Endodermal cell (in vitro differentiated cells): ENCODE results near the gene SGO2. TPM values are rescaled to one million over a fixed set of nuclear protein-coding genes. Genes with fewer than 3 reads are reported as not detected.

ENCODE experiments used
- DNase-seq: peaks from one replicate; pipeline ENCODE4 v3.0.0-alpha.2; 2017
- H3K27ac ChIP-seq: 2 replicates; pipeline ENCODE4 v1.5.1; 2013; ENCODE audit warnings: mild to moderate bottlenecking, low read depth, low read length, moderate library complexity
- H3K27me3 ChIP-seq: 2 replicates; pipeline ENCODE4 v1.6.1; 2013; ENCODE audit warnings: mild to moderate bottlenecking, low read length, moderate library complexity; ENCODE audit not compliant: insufficient read depth, control insufficient read depth, poor library complexity, severe bottlenecking
- H3K36me3 ChIP-seq: 2 replicates; pipeline ENCODE4 v1.7.0; 2013; ENCODE audit warnings: mild to moderate bottlenecking, low read length, moderate library complexity; ENCODE audit not compliant: control insufficient read depth, insufficient read depth
- H3K4me1 ChIP-seq: one replicate; pipeline ENCODE4 v1.7.0; 2013; ENCODE audit warnings: low read length; ENCODE audit not compliant: control insufficient read depth, insufficient read depth
- H3K4me3 ChIP-seq: 2 replicates; pipeline ENCODE4 v1.5.1; 2013; ENCODE audit warnings: mild to moderate bottlenecking, low read length, moderate library complexity
- H3K9ac ChIP-seq: 2 replicates; pipeline ENCODE4 v1.6.1; 2013; ENCODE audit warnings: mild to moderate bottlenecking, low read length, moderate library complexity; ENCODE audit not compliant: poor library complexity, severe bottlenecking; ENCODE audit errors: extremely low read depth
- H3K9me3 ChIP-seq: 2 replicates; pipeline ENCODE4 v1.6.1; 2013; ENCODE audit warnings: mild to moderate bottlenecking, low read length, moderate library complexity; ENCODE audit not compliant: control insufficient read depth
- H3K27ac Mint-ChIP-seq: 2 replicates; pipeline ENCODE4 v1.8.0; 2020; ENCODE audit warnings: mixed read lengths
- H3K27me3 Mint-ChIP-seq: 2 replicates; pipeline ENCODE4 v1.8.0; 2021; ENCODE audit warnings: mild to moderate bottlenecking, mixed read lengths; ENCODE audit not compliant: insufficient read depth
- H3K36me3 Mint-ChIP-seq: 2 replicates; pipeline ENCODE4 v1.8.0; 2020; ENCODE audit warnings: low read depth, mixed read lengths
- H3K4me1 Mint-ChIP-seq: 2 replicates; pipeline ENCODE4 v1.8.0; 2020; ENCODE audit warnings: mixed read lengths
- H3K4me3 Mint-ChIP-seq: 2 replicates; pipeline ENCODE4 v1.8.0; 2020; ENCODE audit warnings: mild to moderate bottlenecking, moderate library complexity, mixed read lengths
- H3K9me3 Mint-ChIP-seq: 2 replicates; pipeline ENCODE4 v1.8.0; 2020; ENCODE audit warnings: mild to moderate bottlenecking, mixed read lengths
- CTCF ChIP-seq: fragments of 200-600 bp; sonication (generic); conservative IDR thresholded peaks from 2 replicates; pipeline ENCODE4 v1.5.0; 2021; ENCODE audit warnings: antibody characterized with exemption, mild to moderate bottlenecking
- WGBS, 2 experiments: methylation state at CpG; one replicate each; pipeline versions ENCODE4 v1.1.5 to v1.1.7; 2013; ENCODE audit warnings: missing lambda C conversion rate in 2 of 2, mixed read lengths in 1 of 2; ENCODE audit not compliant: insufficient coverage in 1 of 2, insufficient read length in 1 of 2; 5-methylcytosine and 5-hydroxymethylcytosine counted together
- total RNA-seq, 2 donors: library from RNA; stranded (reverse); fragmentation: NEBNext Ultra II Directional in 1 of 2; extraction: Animal tissue kit (Norgen Biotek cat#: 25700) in 1 of 2; gene quantifications; 2 replicates in 1 of 2; 3 replicates in 1 of 2; pipeline ENCODE4 v1.2.1, GENCODE V29; 2021

The SGO2 gene
- total RNA-seq, 2 donors from 2014 or later = 20.0 to 37.8 TPM

GRCh38 chr2:200502196-200502595 lies 23.8 kb upstream of the SGO2 start:
- TF ChIP-seq CTCF = no peak
- Mint-ChIP-seq H3K27me3 (no peaks in the 10 kb centered on the region), H3K27ac (no peak overlapping the region), H3K4me1 (peaks cover 4% of the 10 kb centered on the region), H3K4me3 (no peak overlapping the region), H3K9me3 (peaks cover 3% of the 10 kb centered on the region), H3K36me3 (peaks cover 21% of the 10 kb centered on the region)
- Histone ChIP-seq H3K9me3 (no peaks in the 10 kb centered on the region), H3K9ac (no peak overlapping the region), H3K4me3 (no peak overlapping the region), H3K27me3 (no peaks in the 10 kb centered on the region), H3K4me1 (no peaks in the 10 kb centered on the region), H3K36me3 (peaks cover 14% of the 10 kb centered on the region), H3K27ac (no peak overlapping the region)
- no peak for DNase-seq
- 94 to 97% methylated on average over 3 of the region's 5 CpGs for WGBS, 2 experiments

- Histone ChIP-seq H3K9ac (no peak overlapping the region), H3K9me3 (no peaks in the 10 kb centered on the region), H3K4me3 (no peak overlapping the region), H3K4me1 (no peaks in the 10 kb centered on the region), H3K27me3 (no peaks in the 10 kb centered on the region), H3K36me3 (peaks cover 14% of the 10 kb centered on the region), H3K27ac (no peak overlapping the region)
- Mint-ChIP-seq H3K27me3 (no peaks in the 10 kb centered on the region), H3K4me1 (peaks cover 11% of the 10 kb centered on the region), H3K27ac (no peak overlapping the region), H3K4me3 (no peak overlapping the region), H3K36me3 (peaks cover 15% of the 10 kb centered on the region), H3K9me3 (peaks cover 3% of the 10 kb centered on the region)
- no peak for DNase-seq
- WGBS, 2 experiments = 87 to 96% methylated on average over 5 to 9 of the region's 9 CpGs
- no peak for TF ChIP-seq CTCF
Observed at GRCh38 chr2:200506679-200507078, 19.3 kb upstream of the SGO2 start.

- peaks cover 14% of the 10 kb centered on the region for H3K36me3 ChIP-seq
- H3K9me3 Mint-ChIP-seq = peaks cover 3% of the 10 kb centered on the region
- peaks cover 15% of the 10 kb centered on the region for H3K36me3 Mint-ChIP-seq
- H3K4me3 ChIP-seq = no peak overlapping the region
- H3K4me3 Mint-ChIP-seq = no peak overlapping the region
- H3K9ac ChIP-seq = no peak overlapping the region
- H3K27ac Mint-ChIP-seq = no peak overlapping the region
- H3K27me3 ChIP-seq = no peaks in the 10 kb centered on the region
- peaks cover 11% of the 10 kb centered on the region for H3K4me1 Mint-ChIP-seq
- H3K27me3 Mint-ChIP-seq = no peaks in the 10 kb centered on the region
- no peaks in the 10 kb centered on the region for H3K9me3 ChIP-seq
- no peak for DNase-seq
- no peak overlapping the region for H3K27ac ChIP-seq
- no peaks in the 10 kb centered on the region for H3K4me1 ChIP-seq
- WGBS, 2 experiments = 90 to 100% methylated on average over 1 to 2 of the region's 2 CpGs
- no peak for TF ChIP-seq CTCF
Observed at GRCh38 chr2:200507179-200507578, 18.8 kb upstream of the SGO2 start.
